SU-DHL-6 (cell line): Measurements from ENCODE around the gene MAML1.

Source experiments
- H2AFZ ChIP-seq: fragments of 200-600 bp; sonication (generic); 2 replicates; pipeline ENCODE4 v1.6.1; 2014; ENCODE audit warnings: low read depth, mild to moderate bottlenecking, moderate library complexity, mixed read lengths, antibody characterized with exemption, low read length; ENCODE audit not compliant: severe bottlenecking
- H3F3A ChIP-seq: fragments of 200-600 bp; shearing (Covaris generic); 2 replicates; pipeline ENCODE4 v1.6.0; 2016; ENCODE audit warnings: antibody characterized with exemption, mild to moderate bottlenecking; ENCODE audit not compliant: insufficient read depth
- H3K27ac ChIP-seq: fragments of 200-600 bp; sonication (generic); 2 replicates; pipeline ENCODE4 v1.5.1; 2016; ENCODE audit warnings: low read depth, mild to moderate bottlenecking, low read length, moderate library complexity, mixed read lengths
- H3K27me3 ChIP-seq: fragments of 200-600 bp; sonication (generic), shearing (Covaris generic); 2 replicates; pipeline ENCODE4 v1.6.0; 2014; ENCODE audit warnings: mild to moderate bottlenecking, low read length
- H3K36me3 ChIP-seq: fragments of 200-600 bp; sonication (generic); 2 replicates; pipeline ENCODE4 v1.6.1; 2014; ENCODE audit warnings: mild to moderate bottlenecking, low read length, mixed read lengths
- H3K4me2 ChIP-seq: fragments of 300-600, 200-600 bp; shearing (Covaris generic), sonication (generic); 2 replicates; pipeline ENCODE4 v1.6.0; 2014; ENCODE audit warnings: low read length, low read depth, mild to moderate bottlenecking; ENCODE audit not compliant: poor library complexity, severe bottlenecking
- H3K4me3 ChIP-seq: fragments of 200-600 bp; sonication (generic); 2 replicates; pipeline ENCODE4 v1.5.1; 2014; ENCODE audit warnings: antibody characterized with exemption, low read length, mild to moderate bottlenecking, mixed read lengths; ENCODE audit not compliant: insufficient read depth, poor library complexity, severe bottlenecking
- H3K79me2 ChIP-seq: fragments of 200-600 bp; sonication (generic); 2 replicates; pipeline ENCODE4 v1.6.1; 2014; ENCODE audit warnings: mild to moderate bottlenecking, low read length, moderate library complexity; ENCODE audit not compliant: insufficient read depth
- H3K9ac ChIP-seq: fragments of 200-600 bp; sonication (generic); 2 replicates; pipeline ENCODE4 v1.7.0; 2014; ENCODE audit warnings: mild to moderate bottlenecking, low read length
- H3K9me2 ChIP-seq: fragments of 200-600 bp; sonication (generic); replicated peaks from 2 replicates; pipeline ENCODE4 v1.6.1; 2014; ENCODE audit warnings: low read length; ENCODE audit not compliant: insufficient read depth
- H3K9me3 ChIP-seq: fragments of 200-600 bp; sonication (generic); 2 replicates; pipeline ENCODE4 v1.6.1; 2014; ENCODE audit warnings: low read length, mixed read lengths; ENCODE audit not compliant: insufficient read depth
- H4K20me1 ChIP-seq: fragments of 200-600 bp; sonication (generic); 2 replicates; pipeline ENCODE4 v1.6.1; 2014; ENCODE audit warnings: low read depth, mild to moderate bottlenecking, antibody characterized with exemption, low read length, moderate library complexity, mixed read lengths
- EZH2phosphoT487 ChIP-seq: fragments of 200-600 bp; sonication (generic), shearing (Covaris generic); conservative IDR thresholded peaks from 2 replicates; pipeline ENCODE4 v1.6.1; 2018; ENCODE audit warnings: mild to moderate bottlenecking, antibody characterized with exemption, low read length, moderate library complexity, mixed read lengths
- TF ChIP-seq, protein P1 (sequence below): fragments of 200-600 bp; sonication (generic); IDR thresholded peaks from one replicate; pipeline ENCODE4 v1.5.1; 2017; ENCODE audit warnings: antibody characterized with exemption, mild to moderate bottlenecking, low read length, moderate library complexity; ENCODE audit not compliant: insufficient read depth, poor library complexity, severe bottlenecking

MAML1 gene

GRCh38 chr5:179821298-179822058, 88.9 kb downstream of the MAML1 start:
- Histone ChIP-seq H3K4me3 (peak overlapping the region; percentile 80), H3K79me2 (peaks cover 12% of the 10 kb centered on the region), H3K9me2 (no peaks in the 10 kb centered on the region)

GRCh38 chr5:179822059-179822432, 89.4 kb downstream of the MAML1 start:
- TF ChIP-seq EZH2phosphoT487 = no peak
- TF ChIP-seq, protein P1, sequence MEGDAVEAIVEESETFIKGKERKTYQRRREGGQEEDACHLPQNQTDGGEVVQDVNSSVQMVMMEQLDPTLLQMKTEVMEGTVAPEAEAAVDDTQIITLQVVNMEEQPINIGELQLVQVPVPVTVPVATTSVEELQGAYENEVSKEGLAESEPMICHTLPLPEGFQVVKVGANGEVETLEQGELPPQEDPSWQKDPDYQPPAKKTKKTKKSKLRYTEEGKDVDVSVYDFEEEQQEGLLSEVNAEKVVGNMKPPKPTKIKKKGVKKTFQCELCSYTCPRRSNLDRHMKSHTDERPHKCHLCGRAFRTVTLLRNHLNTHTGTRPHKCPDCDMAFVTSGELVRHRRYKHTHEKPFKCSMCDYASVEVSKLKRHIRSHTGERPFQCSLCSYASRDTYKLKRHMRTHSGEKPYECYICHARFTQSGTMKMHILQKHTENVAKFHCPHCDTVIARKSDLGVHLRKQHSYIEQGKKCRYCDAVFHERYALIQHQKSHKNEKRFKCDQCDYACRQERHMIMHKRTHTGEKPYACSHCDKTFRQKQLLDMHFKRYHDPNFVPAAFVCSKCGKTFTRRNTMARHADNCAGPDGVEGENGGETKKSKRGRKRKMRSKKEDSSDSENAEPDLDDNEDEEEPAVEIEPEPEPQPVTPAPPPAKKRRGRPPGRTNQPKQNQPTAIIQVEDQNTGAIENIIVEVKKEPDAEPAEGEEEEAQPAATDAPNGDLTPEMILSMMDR = no peak
- Histone ChIP-seq H3K9me3 (no peaks in the 10 kb centered on the region), H3K36me3 (no peaks in the 10 kb centered on the region), H4K20me1 (peaks cover 6% of the 10 kb centered on the region), H3K9me2 (no peaks in the 10 kb centered on the region), H3K27ac (no peak overlapping the region), H3F3A (peaks cover 10% of the 10 kb centered on the region; the same call in 1 of the 2 replicates), H3K4me3 (peak overlapping the region; percentile 15), H3K79me2 (peaks cover 12% of the 10 kb centered on the region), H3K27me3 (no peaks in the 10 kb centered on the region), H3K4me2 (peak overlapping the region; percentile 76), H2AFZ (no peak overlapping the region), H3K9ac (peak overlapping the region; percentile 88; the same call in 1 of the 2 replicates)

More at GRCh38 chr5:179821298-179822058, 88.9 kb downstream of the MAML1 start:
- no peaks in the 10 kb centered on the region for H3K27me3 ChIP-seq
- H3F3A ChIP-seq = peaks cover 10% of the 10 kb centered on the region; the same call in 1 of the 2 replicates
- no peak for TF ChIP-seq EZH2phosphoT487
- TF ChIP-seq, protein P1 = no peak
- H2AFZ ChIP-seq = peak overlapping the region; percentile 35
- H3K4me2 ChIP-seq = peak overlapping the region; percentile 76
- peaks cover 6% of the 10 kb centered on the region for H4K20me1 ChIP-seq
- H3K9ac ChIP-seq = peak overlapping the region; percentile 88
- peak overlapping the region; percentile 68 for H3K27ac ChIP-seq
- H3K9me3 ChIP-seq = no peaks in the 10 kb centered on the region
- H3K36me3 ChIP-seq = no peaks in the 10 kb centered on the region

GRCh38 chr5:179822444-179822990, 89.9 kb downstream of the MAML1 start:
- TF ChIP-seq, protein P1 = no peak
- no peak for TF ChIP-seq EZH2phosphoT487
- no peak overlapping the region for H3K27ac ChIP-seq
- H3K4me3 ChIP-seq = no peak overlapping the region
- H3F3A ChIP-seq = peaks cover 10% of the 10 kb centered on the region; the same call in 1 of the 2 replicates
- no peak overlapping the region for H3K9ac ChIP-seq
- no peaks in the 10 kb centered on the region for H3K9me3 ChIP-seq
- H2AFZ ChIP-seq = no peak overlapping the region
- H3K79me2 ChIP-seq = peaks cover 12% of the 10 kb centered on the region
- no peaks in the 10 kb centered on the region for H3K36me3 ChIP-seq
- H3K27me3 ChIP-seq = no peaks in the 10 kb centered on the region
- peaks cover 6% of the 10 kb centered on the region for H4K20me1 ChIP-seq
- H3K4me2 ChIP-seq = peak overlapping the region; percentile 76
- no peaks in the 10 kb centered on the region for H3K9me2 ChIP-seq
